Measurements from ENCODE around the gene CNTNAP4.

The CNTNAP4 gene

GRCh38 chr16:76461836-76462235 is 184.6 kb downstream of the CNTNAP4 start:
- H3K9me3 ChIP-seq (ENCODE audit: control insufficient read depth, insufficient read depth, low read length): no peaks in the 10 kb centered on the region
- H3K9me2 ChIP-seq (replicated peaks; ENCODE audit: control insufficient read depth, low read length): no peaks in the 10 kb centered on the region
- TF ChIP-seq EZH2phosphoT487 (IDR thresholded peaks at IDR 0.05; ENCODE audit: borderline replicate concordance, low read length) (no peak), CTCF (IDR thresholded peaks at IDR 0.05; ENCODE audit: low read depth, low read length, poor library complexity, severe bottlenecking) (no peak)
- H4K20me1 ChIP-seq (ENCODE audit: control insufficient read depth, insufficient read depth, low read depth, low read length): no peaks in the 10 kb centered on the region
- H3K4me3 ChIP-seq (ENCODE audit: low read length): no peak overlapping the region
- no peaks in the 10 kb centered on the region for H3F3A ChIP-seq (ENCODE audit: control insufficient read depth, insufficient read depth)
- H3K4me1 ChIP-seq (ENCODE audit: control insufficient read depth, low read length): no peaks in the 10 kb centered on the region
- no peaks in the 10 kb centered on the region for H3K36me3 ChIP-seq (ENCODE audit: control insufficient read depth, low read length)
- no peaks in the 10 kb centered on the region for H3K79me2 ChIP-seq (ENCODE audit: control insufficient read depth, low read length)
- 0 out of 2 replicates have a peak, but pooled peaks cover 2% of the 10 kb centered on the region for H3K27me3 ChIP-seq (ENCODE audit: control insufficient read depth, low read length)
- H3K27ac ChIP-seq (ENCODE audit: low read depth, low read length): no peak overlapping the region
- H3K4me2 ChIP-seq (ENCODE audit: low read length): no peak overlapping the region

- H3K9me2 ChIP-seq (replicated peaks; ENCODE audit: control insufficient read depth, low read length): no peaks in the 10 kb centered on the region
- H3K79me2 ChIP-seq (ENCODE audit: control insufficient read depth, low read length): no peaks in the 10 kb centered on the region
- H4K20me1 ChIP-seq (ENCODE audit: control insufficient read depth, insufficient read depth, low read depth, low read length): no peaks in the 10 kb centered on the region
- no peak overlapping the region for H3K4me2 ChIP-seq (ENCODE audit: low read length)
- no peak overlapping the region for H3K4me3 ChIP-seq (ENCODE audit: low read length)
- no peaks in the 10 kb centered on the region for H3K4me1 ChIP-seq (ENCODE audit: control insufficient read depth, low read length)
- TF ChIP-seq CTCF (IDR thresholded peaks at IDR 0.05; ENCODE audit: low read depth, low read length, poor library complexity, severe bottlenecking) (no peak), EZH2phosphoT487 (IDR thresholded peaks at IDR 0.05; ENCODE audit: borderline replicate concordance, low read length) (no peak)
- H3F3A ChIP-seq (ENCODE audit: control insufficient read depth, insufficient read depth): no peaks in the 10 kb centered on the region
- H3K9me3 ChIP-seq (ENCODE audit: control insufficient read depth, insufficient read depth, low read length): no peaks in the 10 kb centered on the region
- H3K27ac ChIP-seq (ENCODE audit: low read depth, low read length): no peak overlapping the region
- no peaks in the 10 kb centered on the region for H3K36me3 ChIP-seq (ENCODE audit: control insufficient read depth, low read length)
- H3K27me3 ChIP-seq (ENCODE audit: control insufficient read depth, low read length): 0 out of 2 replicates have a peak, but pooled peaks cover 2% of the 10 kb centered on the region
These were observed 187.9 kb downstream of the CNTNAP4 start for GRCh38 chr16:76464955-76465620.

- Histone ChIP-seq H3K27ac (ENCODE audit: low read depth, low read length) (no peak overlapping the region), H3K79me2 (ENCODE audit: control insufficient read depth, low read length) (no peaks in the 10 kb centered on the region), H3K9me3 (ENCODE audit: control insufficient read depth, insufficient read depth, low read length) (no peaks in the 10 kb centered on the region), H3K4me2 (ENCODE audit: low read length) (no peak overlapping the region), H3K36me3 (ENCODE audit: control insufficient read depth, low read length) (no peaks in the 10 kb centered on the region), H3K4me3 (ENCODE audit: low read length) (no peak overlapping the region), H4K20me1 (ENCODE audit: control insufficient read depth, insufficient read depth, low read depth, low read length) (no peaks in the 10 kb centered on the region), H3F3A (ENCODE audit: control insufficient read depth, insufficient read depth) (no peaks in the 10 kb centered on the region), H3K9me2 (replicated peaks; ENCODE audit: control insufficient read depth, low read length) (no peaks in the 10 kb centered on the region), H3K27me3 (ENCODE audit: control insufficient read depth, low read length) (0 out of 2 replicates have a peak, but pooled peaks cover 2% of the 10 kb centered on the region), H3K4me1 (ENCODE audit: control insufficient read depth, low read length) (no peaks in the 10 kb centered on the region)
- TF ChIP-seq EZH2phosphoT487 (IDR thresholded peaks at IDR 0.05; ENCODE audit: borderline replicate concordance, low read length) (no peak), CTCF (IDR thresholded peaks at IDR 0.05; ENCODE audit: low read depth, low read length, poor library complexity, severe bottlenecking) (no peak)
These were observed 189.7 kb downstream of the CNTNAP4 start for GRCh38 chr16:76466871-76467270.
